Omental fat pad (tissue), 4 donors: ENCODE results near the gene TRAP1. TPM values are rescaled to one million over a fixed set of nuclear protein-coding genes. Genes with fewer than 3 reads are reported as not detected.

ENCODE experiments used
- ATAC-seq: fragments of 150-250 bp; one replicate; pipeline ENCODE4 v1.9.1; 2016; ENCODE audit warnings: mild to moderate bottlenecking, moderate library complexity; ENCODE audit not compliant: low FRiP score
- DNase-seq: peaks from one replicate; pipeline ENCODE4 v3.0.0-alpha.2; 2019; ENCODE audit warnings: low spot score
- total RNA-seq, 4 donors: library from RNA; depleted of rRNA; stranded (reverse); fragments of >200 nt; gene quantifications; one replicate each; pipeline ENCODE4 v1.1.0, GENCODE V29; 2016
- TF ChIP-seq, protein P1 (sequence below), 3 donors: fragments of 450-650 bp; IDR thresholded peaks; one replicate each; pipeline ENCODE4 v1.5.1; 2016 to 2017; ENCODE audit warnings: antibody characterized with exemption in 3 of 3, mild to moderate bottlenecking in 3 of 3, moderate library complexity in 2 of 3

Gene TRAP1
- total RNA-seq, 4 donors from 2014 or later, result 53.4 to 79.9 (median 70.5) TPM

GRCh38 chr16:3652373-3653195 lies 64.7 kb downstream of the TRAP1 start:
- peak; percentile 7 for DNase-seq
- ATAC-seq, result no peak
- TF ChIP-seq, protein P1, sequence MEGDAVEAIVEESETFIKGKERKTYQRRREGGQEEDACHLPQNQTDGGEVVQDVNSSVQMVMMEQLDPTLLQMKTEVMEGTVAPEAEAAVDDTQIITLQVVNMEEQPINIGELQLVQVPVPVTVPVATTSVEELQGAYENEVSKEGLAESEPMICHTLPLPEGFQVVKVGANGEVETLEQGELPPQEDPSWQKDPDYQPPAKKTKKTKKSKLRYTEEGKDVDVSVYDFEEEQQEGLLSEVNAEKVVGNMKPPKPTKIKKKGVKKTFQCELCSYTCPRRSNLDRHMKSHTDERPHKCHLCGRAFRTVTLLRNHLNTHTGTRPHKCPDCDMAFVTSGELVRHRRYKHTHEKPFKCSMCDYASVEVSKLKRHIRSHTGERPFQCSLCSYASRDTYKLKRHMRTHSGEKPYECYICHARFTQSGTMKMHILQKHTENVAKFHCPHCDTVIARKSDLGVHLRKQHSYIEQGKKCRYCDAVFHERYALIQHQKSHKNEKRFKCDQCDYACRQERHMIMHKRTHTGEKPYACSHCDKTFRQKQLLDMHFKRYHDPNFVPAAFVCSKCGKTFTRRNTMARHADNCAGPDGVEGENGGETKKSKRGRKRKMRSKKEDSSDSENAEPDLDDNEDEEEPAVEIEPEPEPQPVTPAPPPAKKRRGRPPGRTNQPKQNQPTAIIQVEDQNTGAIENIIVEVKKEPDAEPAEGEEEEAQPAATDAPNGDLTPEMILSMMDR (IDR thresholded peaks at IDR 0.05), result no peak

- no peak for DNase-seq
- ATAC-seq, result no peak
- TF ChIP-seq, protein P1 (IDR thresholded peaks at IDR 0.05), result no peak
Measured at GRCh38 chr16:3651461-3652372, 65.6 kb downstream of the TRAP1 start.

- TF ChIP-seq, protein P1 (IDR thresholded peaks at IDR 0.05), result no peak
- DNase-seq (peak; percentile 14), ATAC-seq (no peak)
Measured at GRCh38 chr16:3650631-3651265, 66.6 kb downstream of the TRAP1 start.

- DNase-seq (no peak), ATAC-seq (no peak)
- TF ChIP-seq, protein P1 (IDR thresholded peaks at IDR 0.05), result no peak
Measured at GRCh38 chr16:3646348-3646920, 70.9 kb downstream of the TRAP1 start.

DNA sequence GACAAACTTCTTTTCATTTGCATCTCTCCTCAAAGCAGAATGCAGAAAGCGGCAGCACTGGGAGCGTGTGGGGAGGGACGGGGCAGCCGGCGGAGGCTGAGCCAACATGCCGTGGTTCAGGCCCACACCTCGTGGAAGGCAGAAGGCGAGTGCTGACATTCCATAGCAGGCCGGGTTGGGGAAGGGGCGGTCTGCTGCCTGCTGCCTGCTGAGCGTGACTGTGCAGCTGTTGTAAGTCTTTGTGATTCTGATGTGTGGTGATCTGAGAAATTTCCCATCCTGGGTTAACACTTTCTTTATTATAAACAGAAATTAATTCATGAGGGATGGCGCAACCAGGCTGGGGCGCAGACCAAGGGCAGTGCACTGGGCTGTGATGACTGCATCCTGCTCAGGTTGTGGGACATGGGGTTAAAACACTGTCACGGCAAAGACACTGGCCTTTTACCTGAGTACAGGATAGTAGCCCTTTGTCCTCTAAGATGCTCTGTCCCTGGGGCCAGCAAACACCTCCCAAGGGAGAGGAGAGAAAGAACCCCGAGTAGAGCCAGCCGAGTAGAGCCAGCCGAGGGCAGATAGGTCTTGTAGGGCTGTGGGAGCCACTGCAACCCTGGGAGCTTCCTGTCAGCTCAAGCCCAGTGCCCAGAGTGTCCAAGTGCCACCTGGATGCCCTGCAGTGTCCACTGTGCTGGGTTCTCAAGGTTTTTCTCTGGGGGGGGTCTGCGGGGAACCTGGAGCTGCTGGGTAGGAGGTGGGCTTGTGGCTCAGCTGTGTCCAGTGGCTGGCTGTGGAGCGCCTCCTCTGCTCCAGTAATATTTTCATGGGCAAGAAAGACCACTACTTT lies 71.6 kb downstream of the TRAP1 start:
- TF ChIP-seq, protein P1 (IDR thresholded peaks at IDR 0.05), result no peak
- no peak for ATAC-seq
- DNase-seq, result no peak

GRCh38 chr16:3645108-3645503 lies 72.2 kb downstream of the TRAP1 start:
- no peak for DNase-seq
- TF ChIP-seq, protein P1 (IDR thresholded peaks at IDR 0.05), result no peak
- ATAC-seq, result no peak
